Trophoblast cell (in vitro differentiated cells and primary cell): ENCODE results near the gene JARID2.

Source experiments
- DNase-seq, 2 donors: peaks; one replicate each; pipeline ENCODE4 v3.0.0-alpha.2; 2016
- H2AFZ ChIP-seq: 2 replicates; pipeline ENCODE4 v1.6.1; 2013; ENCODE audit warnings: low read length, moderate library complexity, mild to moderate bottlenecking; ENCODE audit not compliant: insufficient read depth, poor library complexity
- H2AK5ac ChIP-seq: 2 replicates; pipeline ENCODE4 v1.6.1; 2013; ENCODE audit warnings: mild to moderate bottlenecking, low read length
- H2BK120ac ChIP-seq: 2 replicates; pipeline ENCODE4 v1.6.1; 2013; ENCODE audit warnings: low read length, mild to moderate bottlenecking, moderate library complexity; ENCODE audit not compliant: insufficient read depth, poor library complexity
- H2BK12ac ChIP-seq: 2 replicates; pipeline ENCODE4 v1.6.1; 2013; ENCODE audit warnings: mild to moderate bottlenecking, low read length, moderate library complexity
- H2BK5ac ChIP-seq: 2 replicates; pipeline ENCODE4 v1.6.1; 2013; ENCODE audit warnings: low read length, low read depth, moderate library complexity, mild to moderate bottlenecking; ENCODE audit not compliant: poor library complexity
- H3K14ac ChIP-seq: 2 replicates; pipeline ENCODE4 v1.6.1; 2013; ENCODE audit warnings: mild to moderate bottlenecking, low read length
- H3K18ac ChIP-seq: 2 replicates; pipeline ENCODE4 v1.6.1; 2013; ENCODE audit warnings: mild to moderate bottlenecking, low read length
- H3K23ac ChIP-seq: 2 replicates; pipeline ENCODE4 v1.6.1; 2013; ENCODE audit warnings: low read length
- H3K27ac ChIP-seq: 2 replicates; pipeline ENCODE4 v1.5.1; 2013; ENCODE audit warnings: low read depth, mild to moderate bottlenecking, inconsistent platforms, low read length, moderate library complexity
- H3K27me3 ChIP-seq: 2 replicates; pipeline ENCODE4 v1.6.1; 2013; ENCODE audit warnings: inconsistent platforms, mild to moderate bottlenecking, low read length, moderate library complexity; ENCODE audit not compliant: insufficient read depth
- H3K36me3 ChIP-seq, 2 experiments: 1 replicate in 1 of 2; 2 replicates in 1 of 2; pipeline ENCODE4 v1.6.1; 2013; ENCODE audit warnings: low read length in 2 of 2, mild to moderate bottlenecking in 2 of 2, moderate library complexity in 1 of 2; ENCODE audit not compliant: insufficient read depth in 2 of 2, control insufficient read depth in 1 of 2
- H3K4ac ChIP-seq: 2 replicates; pipeline ENCODE4 v1.6.1; 2013; ENCODE audit warnings: low read depth, mild to moderate bottlenecking, low read length, moderate library complexity
- H3K4me1 ChIP-seq, 2 experiments: 1 replicate in 1 of 2; 2 replicates in 1 of 2; pipeline ENCODE4 v1.6.1; 2013; ENCODE audit warnings: low read length in 2 of 2, mild to moderate bottlenecking in 2 of 2, moderate library complexity in 1 of 2; ENCODE audit not compliant: insufficient read depth in 2 of 2, control insufficient read depth in 1 of 2
- H3K4me2 ChIP-seq: 2 replicates; pipeline ENCODE4 v1.6.1; 2013; ENCODE audit warnings: inconsistent platforms, mild to moderate bottlenecking, low read length, moderate library complexity
- H3K4me3 ChIP-seq: 2 replicates; pipeline ENCODE4 v1.5.1; 2013; ENCODE audit warnings: mild to moderate bottlenecking, low read depth, low read length, inconsistent platforms
- H3K79me1 ChIP-seq: one replicate; pipeline ENCODE4 v1.6.1; 2013; ENCODE audit warnings: low read length
- H3K79me2 ChIP-seq: 2 replicates; pipeline ENCODE4 v1.6.1; 2013; ENCODE audit warnings: low read length, mild to moderate bottlenecking; ENCODE audit not compliant: control insufficient read depth, insufficient read depth, poor library complexity
- H3K9ac ChIP-seq: 2 replicates; pipeline ENCODE4 v1.6.1; 2013; ENCODE audit warnings: mild to moderate bottlenecking, low read length
- H3K9me3 ChIP-seq: 2 replicates; pipeline ENCODE4 v1.6.1; 2013; ENCODE audit warnings: low read depth, mild to moderate bottlenecking, control low read depth, inconsistent platforms, low read length; ENCODE audit not compliant: insufficient read depth
- H4K12ac ChIP-seq: 2 replicates; pipeline ENCODE4 v1.6.1; 2013; ENCODE audit warnings: low read depth, mild to moderate bottlenecking, low read length, moderate library complexity
- H4K8ac ChIP-seq: 2 replicates; pipeline ENCODE4 v1.6.1; 2013; ENCODE audit warnings: low read depth, mild to moderate bottlenecking, low read length, moderate library complexity
- H4K91ac ChIP-seq: one replicate; pipeline ENCODE4 v1.6.1; 2013; ENCODE audit warnings: low read depth, mild to moderate bottlenecking, low read length, moderate library complexity
- WGBS: extraction: QIAGEN DNeasy Blood & Tissue Kit; methylation state at CpG from one replicate; pipeline ENCODE4 v1.1.7; 2013; ENCODE audit warnings: missing lambda C conversion rate; ENCODE audit not compliant: insufficient read length, insufficient coverage; ENCODE audit errors: extremely low coverage; 5-methylcytosine and 5-hydroxymethylcytosine counted together

The JARID2 gene

GRCh38 chr6:15293674-15294073 lies 47.8 kb downstream of the JARID2 start:
- no CpG with 5 or more reads among the region's 2 CpGs for WGBS
- no peak overlapping the region for H3K14ac ChIP-seq

GRCh38 chr6:15294504-15294903 lies 48.6 kb downstream of the JARID2 start:
- no peak overlapping the region for H2BK120ac ChIP-seq
- H3K23ac ChIP-seq = no peak overlapping the region
- no peaks in the 10 kb centered on the region for H3K27me3 ChIP-seq
- peaks cover 0 to 11% of the 10 kb centered on the region in 2 experiments for H3K4me1 ChIP-seq
- H3K36me3 ChIP-seq = no peaks in the 10 kb centered on the region
- DNase-seq = no peak
- H3K79me1 ChIP-seq = no peaks in the 10 kb centered on the region
- peaks cover 2% of the 10 kb centered on the region for H3K79me2 ChIP-seq
- no peak overlapping the region for H3K18ac ChIP-seq
- H4K91ac ChIP-seq = no peak overlapping the region
- H2AK5ac ChIP-seq = no peak overlapping the region
- H2AFZ ChIP-seq = no peak overlapping the region
- H4K12ac ChIP-seq = no peak overlapping the region
- H3K4ac ChIP-seq = peak overlapping the region; percentile 1
- no peak overlapping the region for H2BK5ac ChIP-seq
- no peak overlapping the region for H3K4me3 ChIP-seq
- no peak overlapping the region for H3K9ac ChIP-seq
- no peak overlapping the region for H2BK12ac ChIP-seq
- no peak overlapping the region for H3K4me2 ChIP-seq
- H3K27ac ChIP-seq = no peak overlapping the region
- no peaks in the 10 kb centered on the region for H3K9me3 ChIP-seq
- no peak overlapping the region for H4K8ac ChIP-seq
- WGBS = no CpG with 5 or more reads among the region's 5 CpGs
- H3K14ac ChIP-seq = no peak overlapping the region

More at GRCh38 chr6:15293674-15294073, 47.8 kb downstream of the JARID2 start:
- Histone ChIP-seq H2BK12ac (no peak overlapping the region), H3K79me1 (no peaks in the 10 kb centered on the region), H3K4me1 (peaks cover 0 to 6% of the 10 kb centered on the region in 2 experiments), H2BK5ac (no peak overlapping the region), H4K8ac (no peak overlapping the region), H3K9ac (no peak overlapping the region), H3K27me3 (no peaks in the 10 kb centered on the region), H3K4me3 (no peak overlapping the region), H3K4me2 (no peak overlapping the region), H2BK120ac (no peak overlapping the region), H3K27ac (no peak overlapping the region), H3K9me3 (no peaks in the 10 kb centered on the region), H2AFZ (no peak overlapping the region), H2AK5ac (no peak overlapping the region), H3K23ac (no peak overlapping the region), H3K4ac (no peak overlapping the region), H4K12ac (no peak overlapping the region), H4K91ac (no peak overlapping the region), H3K36me3 (no peaks in the 10 kb centered on the region), H3K79me2 (peaks cover 2% of the 10 kb centered on the region), H3K18ac (no peak overlapping the region)
- DNase-seq = no peak

- Histone ChIP-seq H2BK120ac (no peak overlapping the region), H3K4me3 (no peak overlapping the region), H3K4me1 (peaks cover 0 to 12% of the 10 kb centered on the region in 2 experiments), H3K79me2 (peaks cover 2% of the 10 kb centered on the region), H3K4me2 (no peak overlapping the region), H4K8ac (no peak overlapping the region), H3K9me3 (no peaks in the 10 kb centered on the region), H3K27me3 (no peaks in the 10 kb centered on the region), H3K79me1 (no peaks in the 10 kb centered on the region), H3K23ac (no peak overlapping the region), H3K9ac (no peak overlapping the region), H4K91ac (no peak overlapping the region), H2BK12ac (no peak overlapping the region), H3K14ac (no peak overlapping the region), H3K18ac (no peak overlapping the region), H3K27ac (no peak overlapping the region), H2BK5ac (no peak overlapping the region), H4K12ac (no peak overlapping the region), H2AK5ac (no peak overlapping the region), H3K4ac (no peak overlapping the region), H3K36me3 (no peaks in the 10 kb centered on the region), H2AFZ (no peak overlapping the region)
- no CpG with 5 or more reads among the region's 5 CpGs for WGBS
- no peak for DNase-seq
Observed at GRCh38 chr6:15296249-15296648, 50.4 kb downstream of the JARID2 start.

- H3K9me3 ChIP-seq = no peaks in the 10 kb centered on the region
Observed at GRCh38 chr6:15296735-15297134, 50.9 kb downstream of the JARID2 start.

More at GRCh38 chr6:15296735-15297134, 50.9 kb downstream of the JARID2 start:
- H2AFZ ChIP-seq = no peak overlapping the region
- no peaks in the 10 kb centered on the region for H3K79me1 ChIP-seq
- no peaks in the 10 kb centered on the region for H3K36me3 ChIP-seq
- H4K8ac ChIP-seq = no peak overlapping the region
- H3K14ac ChIP-seq = no peak overlapping the region
- H3K4ac ChIP-seq = peak overlapping the region; percentile 68
- H2BK12ac ChIP-seq = no peak overlapping the region
- H3K4me2 ChIP-seq = no peak overlapping the region
- H3K27me3 ChIP-seq = no peaks in the 10 kb centered on the region
- H2BK120ac ChIP-seq = no peak overlapping the region
- no peak overlapping the region for H3K27ac ChIP-seq
- WGBS = no CpG with 5 or more reads among the region's 2 CpGs
- H3K4me1 ChIP-seq = peaks cover 0 to 12% of the 10 kb centered on the region in 2 experiments
- H3K18ac ChIP-seq = no peak overlapping the region
- no peak overlapping the region for H2AK5ac ChIP-seq
- no peak for DNase-seq
- no peak overlapping the region for H4K12ac ChIP-seq
- no peak overlapping the region for H2BK5ac ChIP-seq
- H3K79me2 ChIP-seq = no peaks in the 10 kb centered on the region
- no peak overlapping the region for H3K9ac ChIP-seq
- no peak overlapping the region for H3K4me3 ChIP-seq
- H3K23ac ChIP-seq = no peak overlapping the region
- H4K91ac ChIP-seq = no peak overlapping the region
